Spinal cord (tissue), 10 donors: ENCODE data around the gene HSD17B11. TPM values are rescaled to one million over a fixed set of nuclear protein-coding genes. Genes with fewer than 3 reads are reported as not detected.
A peak's percentile ranks its signal among the peaks of the same experiment; 100 is the strongest.

Experiments
- DNase-seq, 6 donors: peaks; one replicate each; pipeline versions ENCODE4 v3.0.0 to v3.0.0-alpha.2; 2013 to 2015; ENCODE audit warnings: low spot score in 6 of 6, low read depth in 4 of 6
- H3K27ac ChIP-seq: one replicate; pipeline ENCODE4 v1.5.1; 2013; ENCODE audit warnings: low read depth, low read length, control low read depth
- H3K27me3 ChIP-seq: one replicate; pipeline ENCODE4 v1.6.1; 2013; ENCODE audit warnings: low read length; ENCODE audit not compliant: control insufficient read depth, insufficient read depth
- H3K36me3 ChIP-seq: one replicate; pipeline ENCODE4 v1.6.1; 2013; ENCODE audit warnings: low read length; ENCODE audit not compliant: control insufficient read depth, insufficient read depth
- H3K4me1 ChIP-seq: one replicate; pipeline ENCODE4 v1.6.1; 2013; ENCODE audit warnings: low read length; ENCODE audit not compliant: control insufficient read depth, insufficient read depth
- H3K4me3 ChIP-seq: one replicate; pipeline ENCODE4 v1.5.1; 2013; ENCODE audit warnings: low read depth, low read length, control low read depth
- H3K9me3 ChIP-seq: one replicate; pipeline ENCODE4 v1.6.1; 2013; ENCODE audit warnings: low read length; ENCODE audit not compliant: control insufficient read depth, insufficient read depth
- WGBS: methylation state at CpG from one replicate; pipeline ENCODE4 v1.1.5; 2013; ENCODE audit warnings: missing lambda C conversion rate; ENCODE audit not compliant: insufficient coverage; 5-methylcytosine and 5-hydroxymethylcytosine counted together
- polyA plus RNA-seq, 2 donors: library from polyadenylated mRNA; unstranded; fragments of 120-200 nt; gene quantifications; one replicate each; pipeline ENCODE4 v1.2.1, GENCODE V29; 2013; ENCODE audit not compliant: insufficient read length in 2 of 2
- total RNA-seq, 2 donors: library from RNA; depleted of rRNA in 1 of 2; stranded (reverse); fragments of 120-200 nt in 1 of 2; fragments of >200 nt in 1 of 2; gene quantifications; one replicate each; pipeline versions ENCODE4 v1.2.3 to v1.2.4, GENCODE V29; 2013 to 2014
- donor health status: healthy.

HSD17B11 gene
- total and polyA plus RNA-seq, 4 donors, result 22.8 to 59.5 (median 29.7) TPM

DNA sequence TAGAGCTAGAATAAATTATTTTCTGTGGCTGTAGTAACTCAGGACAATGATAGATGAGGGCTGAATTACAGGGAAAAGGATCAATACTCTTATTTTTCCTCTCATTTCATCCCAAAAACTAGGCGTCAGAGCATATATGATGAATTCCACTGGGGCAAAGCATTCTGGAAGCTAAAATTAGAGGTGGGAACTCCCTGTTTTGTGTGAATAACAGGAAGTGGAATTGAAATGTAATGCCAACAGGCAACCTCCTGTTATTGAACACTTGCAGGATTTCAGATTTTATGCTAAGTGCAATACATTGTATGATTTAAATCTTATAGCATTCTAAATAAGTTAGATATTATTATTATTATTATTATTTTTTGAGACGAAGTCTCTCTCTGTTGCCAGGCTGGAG is 20.9 kb downstream of the HSD17B11 start:
- H3K27ac ChIP-seq, result no peak overlapping the region
- no peak for DNase-seq
- H3K4me1 ChIP-seq, result no peaks in the 10 kb centered on the region
- H3K27me3 ChIP-seq, result no peaks in the 10 kb centered on the region
- H3K4me3 ChIP-seq, result no peak overlapping the region
- WGBS, result no CpG with 5 or more reads among the region's 2 CpGs
- peaks cover 7% of the 10 kb centered on the region for H3K36me3 ChIP-seq
- no peaks in the 10 kb centered on the region for H3K9me3 ChIP-seq

- no peaks in the 10 kb centered on the region for H3K27me3 ChIP-seq
- WGBS, result no CpG with 5 or more reads among the region's 2 CpGs
These were observed 24.3 kb downstream of the HSD17B11 start for GRCh38 chr4:87366521-87367162.

GRCh38 chr4:87365348-87365747 is 25.6 kb downstream of the HSD17B11 start:
- no CpG with 5 or more reads among the region's 1 CpG for WGBS
- no peaks in the 10 kb centered on the region for H3K4me1 ChIP-seq
- no peaks in the 10 kb centered on the region for H3K9me3 ChIP-seq
- H3K4me3 ChIP-seq, result no peak overlapping the region
- no peaks in the 10 kb centered on the region for H3K27me3 ChIP-seq
- no peak overlapping the region for H3K27ac ChIP-seq
- H3K36me3 ChIP-seq, result peaks cover 6% of the 10 kb centered on the region
- no peak for DNase-seq

More at GRCh38 chr4:87366521-87367162, 24.3 kb downstream of the HSD17B11 start:
- Histone ChIP-seq H3K4me1 (no peaks in the 10 kb centered on the region), H3K9me3 (no peaks in the 10 kb centered on the region), H3K4me3 (no peak overlapping the region), H3K27ac (no peak overlapping the region), H3K36me3 (peaks cover 6% of the 10 kb centered on the region)
- no peak for DNase-seq

DNA sequence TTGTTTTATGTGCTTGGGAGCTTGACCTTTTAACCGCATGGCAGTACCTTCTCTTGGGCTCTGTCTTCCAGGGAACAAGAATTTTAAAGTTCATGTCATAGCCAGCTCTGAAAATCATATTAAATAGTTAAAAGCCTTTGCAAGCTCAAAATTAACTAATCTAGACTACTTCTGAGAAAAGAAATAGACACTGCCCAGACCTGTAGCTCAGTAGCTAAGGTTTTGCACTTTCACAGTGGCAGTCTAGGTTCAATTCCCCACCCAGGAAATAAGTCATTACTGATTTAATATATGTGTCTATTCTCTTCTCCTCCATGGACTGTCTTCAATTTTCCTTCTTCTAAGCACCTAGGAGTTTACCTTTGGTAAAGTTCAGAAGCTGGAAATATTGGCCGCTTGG is 27.4 kb downstream of the HSD17B11 start:
- 80% methylated on average over 1 of the region's 2 CpGs for WGBS
- Histone ChIP-seq H3K4me3 (no peak overlapping the region), H3K36me3 (peaks cover 2% of the 10 kb centered on the region), H3K27me3 (no peaks in the 10 kb centered on the region), H3K4me1 (no peaks in the 10 kb centered on the region), H3K9me3 (no peaks in the 10 kb centered on the region), H3K27ac (no peak overlapping the region)
- DNase-seq, result peak in 2 of 6 donors; percentile 13 to 21

GRCh38 chr4:87360338-87360935 is 30.6 kb downstream of the HSD17B11 start:
- WGBS, result 50% methylated on average over 3 of the region's 7 CpGs
- Histone ChIP-seq H3K4me3 (no peak overlapping the region), H3K27me3 (no peaks in the 10 kb centered on the region), H3K36me3 (peaks cover 2% of the 10 kb centered on the region), H3K27ac (no peak overlapping the region), H3K4me1 (no peaks in the 10 kb centered on the region), H3K9me3 (no peaks in the 10 kb centered on the region)
- DNase-seq, result peak in 1 of 6 donors; percentile 15

- peaks cover 4% of the 10 kb centered on the region for H3K36me3 ChIP-seq
- no peak overlapping the region for H3K27ac ChIP-seq
- no peaks in the 10 kb centered on the region for H3K27me3 ChIP-seq
- no peak for DNase-seq
- no peaks in the 10 kb centered on the region for H3K4me1 ChIP-seq
- no peak overlapping the region for H3K4me3 ChIP-seq
- no peaks in the 10 kb centered on the region for H3K9me3 ChIP-seq
- WGBS, result no CpG with 5 or more reads among the region's 4 CpGs
These were observed 31.7 kb downstream of the HSD17B11 start for GRCh38 chr4:87359258-87359657.

DNA sequence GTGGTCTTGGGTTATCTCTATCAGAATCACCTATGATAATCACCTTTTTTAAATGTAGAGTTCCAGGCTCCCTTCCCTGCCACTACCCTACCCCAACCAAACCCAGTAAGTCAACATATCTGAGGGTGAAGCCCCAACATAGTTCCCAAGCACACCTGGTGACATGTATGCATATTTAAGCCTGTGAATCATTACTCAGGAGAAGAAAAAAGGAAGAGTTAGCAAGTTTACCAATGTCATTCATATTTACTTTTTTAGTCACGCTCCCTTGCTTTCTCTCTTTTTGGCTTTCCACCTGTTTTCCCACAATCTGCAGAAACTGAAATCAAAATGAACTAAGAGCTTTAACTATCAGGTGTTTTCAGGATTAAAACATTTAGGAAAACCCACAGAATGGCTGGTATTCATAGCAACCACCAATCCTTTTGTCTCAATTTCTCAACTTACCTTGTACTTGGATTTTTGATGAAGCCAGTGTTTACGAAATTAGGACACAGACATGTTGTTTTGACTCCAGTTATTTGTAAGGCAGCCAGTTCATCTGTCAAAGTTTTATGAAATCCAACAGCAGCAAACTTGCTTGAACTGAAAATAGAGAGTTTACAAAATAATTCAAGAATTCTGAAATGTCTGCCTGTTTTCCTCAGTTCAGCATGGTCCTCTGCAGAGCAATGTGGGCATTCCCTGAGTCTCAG is 34.0 kb downstream of the HSD17B11 start:
- WGBS, result no CpG with 5 or more reads among the region's 2 CpGs
- no peak overlapping the region for H3K27ac ChIP-seq
- no peaks in the 10 kb centered on the region for H3K4me1 ChIP-seq
- H3K36me3 ChIP-seq, result peaks cover 2% of the 10 kb centered on the region
- no peaks in the 10 kb centered on the region for H3K27me3 ChIP-seq
- H3K4me3 ChIP-seq, result no peak overlapping the region
- no peaks in the 10 kb centered on the region for H3K9me3 ChIP-seq
- DNase-seq, result no peak

DNA sequence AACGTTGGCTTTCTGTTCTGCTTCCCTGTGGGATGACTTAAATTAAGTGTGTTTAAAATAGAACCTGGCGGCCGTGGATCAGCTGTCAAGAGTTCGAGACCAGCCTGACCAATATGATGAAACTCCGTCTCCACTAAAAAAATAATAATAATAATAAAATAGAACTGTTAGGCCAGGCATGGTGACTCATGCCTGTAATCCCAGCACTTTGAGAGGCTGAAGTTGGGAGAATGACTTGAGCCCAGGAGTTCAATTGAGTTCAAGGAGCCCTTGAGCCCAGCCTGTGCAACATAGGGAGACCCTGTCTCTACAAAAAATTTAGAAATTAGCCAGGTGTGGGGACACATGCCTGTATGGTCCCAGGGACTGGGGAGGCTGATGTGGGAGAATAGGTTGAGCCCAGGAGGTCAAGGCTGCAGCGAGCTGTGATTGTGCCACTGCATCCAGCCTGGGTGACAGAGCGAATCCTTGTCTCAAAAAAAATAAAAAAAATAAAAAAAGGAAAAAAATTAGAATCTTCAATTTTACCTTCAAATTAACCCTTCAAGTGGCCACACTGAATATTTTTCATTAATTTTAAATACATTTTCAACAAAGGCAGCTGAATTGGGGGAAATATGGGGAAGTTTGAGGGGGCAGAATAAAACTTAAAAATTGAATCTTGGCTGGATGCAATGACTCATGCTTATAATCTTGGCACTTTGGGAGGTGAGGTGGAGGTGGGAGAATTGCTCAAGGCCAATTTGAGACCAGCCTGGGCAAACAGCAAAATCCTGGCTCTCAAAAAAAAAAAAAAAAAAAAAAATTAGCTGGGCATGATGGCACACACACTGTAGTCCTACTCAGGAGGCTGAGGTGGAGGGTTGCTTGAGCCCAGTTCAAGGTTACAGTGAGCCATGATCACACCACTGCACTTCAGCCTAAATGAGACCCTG is 36.6 kb downstream of the HSD17B11 start:
- Histone ChIP-seq H3K4me1 (no peaks in the 10 kb centered on the region), H3K27me3 (no peaks in the 10 kb centered on the region), H3K9me3 (no peaks in the 10 kb centered on the region), H3K4me3 (no peak overlapping the region), H3K36me3 (peaks cover 2% of the 10 kb centered on the region), H3K27ac (no peak overlapping the region)
- WGBS, result 75% methylated on average over 1 of the region's 7 CpGs
- no peak for DNase-seq

- no CpG with 5 or more reads among the region's 3 CpGs for WGBS
- Histone ChIP-seq H3K4me1 (no peaks in the 10 kb centered on the region), H3K36me3 (peaks cover 2% of the 10 kb centered on the region), H3K9me3 (no peaks in the 10 kb centered on the region), H3K27ac (no peak overlapping the region), H3K27me3 (no peaks in the 10 kb centered on the region), H3K4me3 (no peak overlapping the region)
- DNase-seq, result peak in 2 of 6 donors; percentile 6 to 46
These were observed 37.4 kb downstream of the HSD17B11 start for GRCh38 chr4:87353592-87353991.
